IMR-90 (cell line): ENCODE data around the gene CCDC175. TPM values are rescaled to one million over a fixed set of nuclear protein-coding genes. Genes with fewer than 3 reads are reported as not detected.

Experiments
- ATAC-seq: fragments of 200-7000 bp; cut with Tn5 transposase; 2 replicates; pipeline ENCODE4 v1.9.1; 2020; ENCODE audit warnings: low read depth, mild to moderate bottlenecking, moderate library complexity
- BruUV-seq: library from RNA; stranded (reverse); fragments of 400-500 nt; replicated peaks from 2 replicates; lab custom pipeline; 2021; lab: Mats Ljungman, UMichigan
- CTCF ChIA-PET: fragments of 300-600 bp; formaldehyde crosslinking; extraction: SDS; loops from one replicate; lab custom pipeline; 2021; ENCODE audit warnings: antibody characterized with exemption; lab: Yijun Ruan, JAX
- POLR2A ChIA-PET: fragments of 300-600 bp; sonication (Branson Sonifier 250); formaldehyde crosslinking; loops from one replicate; lab custom pipeline; 2022; ENCODE audit warnings: antibody characterized with exemption; ENCODE audit not compliant: unreplicated experiment; lab: Charles Lee
- DNase-seq: peaks from one replicate; pipeline ENCODE4 v3.0.0; 2013
- H2AFZ ChIP-seq: replicated peaks from 2 replicates; pipeline ENCODE3; 2013; ENCODE audit warnings: low read length, mild to moderate bottlenecking; ENCODE audit not compliant: poor library complexity
- H2AK5ac ChIP-seq: 2 replicates; pipeline ENCODE4 v1.6.1; 2013; ENCODE audit warnings: low read depth, low read length, inconsistent platforms
- H2AK9ac ChIP-seq: replicated peaks from 2 replicates; pipeline ENCODE3; 2013; ENCODE audit warnings: mild to moderate bottlenecking, low read depth, low read length, moderate library complexity; ENCODE audit not compliant: poor library complexity
- H2BK120ac ChIP-seq: 2 replicates; pipeline ENCODE4 v1.6.1; 2013; ENCODE audit warnings: low read depth, low read length, inconsistent platforms
- H2BK15ac ChIP-seq: 3 replicates; pipeline ENCODE4 v1.6.1; 2013; ENCODE audit warnings: low read depth, low read length, inconsistent platforms
- H2BK20ac ChIP-seq: 2 replicates; pipeline ENCODE4 v1.6.1; 2013; ENCODE audit warnings: low read depth, mild to moderate bottlenecking, inconsistent platforms, low read length, moderate library complexity
- H2BK5ac ChIP-seq: 2 replicates; pipeline ENCODE4 v1.6.1; 2013; ENCODE audit warnings: mild to moderate bottlenecking, low read depth, low read length, inconsistent platforms; ENCODE audit not compliant: poor library complexity, severe bottlenecking
- H3K14ac ChIP-seq: replicated peaks from 2 replicates; pipeline ENCODE4 v1.6.1; 2013; ENCODE audit warnings: low read depth, low read length, inconsistent platforms
- H3K18ac ChIP-seq: 2 replicates; pipeline ENCODE4 v1.6.1; 2013; ENCODE audit warnings: low read depth, low read length, control low read depth
- H3K23ac ChIP-seq: 2 replicates; pipeline ENCODE4 v1.6.1; 2013; ENCODE audit warnings: low read depth, low read length, inconsistent platforms
- H3K27ac ChIP-seq: 2 replicates; pipeline ENCODE4 v1.5.1; 2013; ENCODE audit warnings: mild to moderate bottlenecking, control low read depth, low read length; ENCODE audit not compliant: insufficient read depth
- H3K27me3 ChIP-seq: 2 replicates; pipeline ENCODE4 v1.6.1; 2013; ENCODE audit warnings: low read length; ENCODE audit not compliant: control insufficient read depth, insufficient read depth
- H3K36me3 ChIP-seq: 2 replicates; pipeline ENCODE4 v1.6.1; 2013; ENCODE audit warnings: low read length, mixed read lengths; ENCODE audit not compliant: control insufficient read depth, insufficient read depth
- H3K4ac ChIP-seq: 2 replicates; pipeline ENCODE4 v1.6.1; 2013; ENCODE audit warnings: low read depth, low read length, inconsistent platforms
- H3K4me1 ChIP-seq: 2 replicates; pipeline ENCODE4 v1.6.1; 2013; ENCODE audit warnings: low read length, mixed read lengths; ENCODE audit not compliant: control insufficient read depth, insufficient read depth
- H3K4me2 ChIP-seq: 2 replicates; pipeline ENCODE4 v1.6.1; 2013; ENCODE audit warnings: low read depth, mild to moderate bottlenecking, control low read depth, low read length, moderate library complexity
- H3K4me3 ChIP-seq: 2 replicates; pipeline ENCODE4 v1.5.1; 2013; ENCODE audit warnings: low read depth, mild to moderate bottlenecking, control low read depth, low read length, moderate library complexity; ENCODE audit not compliant: insufficient read depth
- H3K56ac ChIP-seq: 2 replicates; pipeline ENCODE4 v1.6.1; 2013; ENCODE audit warnings: low read length, inconsistent platforms; ENCODE audit not compliant: insufficient read depth; ENCODE audit errors: extremely low read depth
- H3K79me1 ChIP-seq, 2 experiments: 2 replicates each; pipeline ENCODE4 v1.6.1; 2013; ENCODE audit warnings: low read length in 2 of 2, inconsistent platforms in 1 of 2, low read depth in 1 of 2
- H3K9ac ChIP-seq: 2 replicates; pipeline ENCODE4 v1.6.1; 2013; ENCODE audit warnings: low read depth, low read length, control low read depth
- H3K9me1 ChIP-seq: 2 replicates; pipeline ENCODE4 v1.6.1; 2013; ENCODE audit warnings: low read length, inconsistent platforms; ENCODE audit not compliant: insufficient read depth
- H3K9me3 ChIP-seq: 2 replicates; pipeline ENCODE4 v1.6.1; 2013; ENCODE audit warnings: low read length; ENCODE audit not compliant: control insufficient read depth, insufficient read depth
- H4K20me1 ChIP-seq: 2 replicates; pipeline ENCODE4 v1.6.1; 2013; ENCODE audit warnings: low read length, inconsistent platforms; ENCODE audit not compliant: insufficient read depth
- H4K5ac ChIP-seq: 2 replicates; pipeline ENCODE4 v1.6.1; 2013; ENCODE audit warnings: mild to moderate bottlenecking, low read depth, low read length, control low read depth
- H4K8ac ChIP-seq, 2 experiments: 2 replicates each; pipeline ENCODE4 v1.6.1; 2013; ENCODE audit warnings: low read depth in 2 of 2, low read length in 2 of 2, control low read depth in 1 of 2, inconsistent platforms in 1 of 2
- H4K91ac ChIP-seq: 2 replicates; pipeline ENCODE4 v1.6.1; 2013; ENCODE audit warnings: low read depth, low read length, inconsistent platforms; ENCODE audit not compliant: insufficient read depth
- BHLHE40 ChIP-seq: fragments of 150-350 bp; IDR thresholded peaks from 2 replicates; pipeline ENCODE4 v1.6.1; 2016; ENCODE audit warnings: mild to moderate bottlenecking, low read depth, low read length
- CEBPB ChIP-seq: IDR thresholded peaks from 2 replicates; pipeline ENCODE4 v1.6.1; 2012; ENCODE audit warnings: low read depth, low read length, improper control_type of control experiment
- CHD1 ChIP-seq: IDR thresholded peaks from 2 replicates; pipeline ENCODE4 v1.6.1; 2012; ENCODE audit warnings: low read depth, low read length, improper control_type of control experiment
- ELK1 ChIP-seq: fragments of 150-350 bp; IDR thresholded peaks from 2 replicates; pipeline ENCODE4 v1.6.1; 2016; ENCODE audit warnings: low read depth, mild to moderate bottlenecking, low read length, moderate library complexity, borderline replicate concordance
- FOS ChIP-seq: fragments of 150-350 bp; IDR thresholded peaks from 2 replicates; pipeline ENCODE4 v1.6.1; 2016; ENCODE audit warnings: low read depth, low read length
- MAFK ChIP-seq: IDR thresholded peaks from 2 replicates; pipeline ENCODE4 v1.6.1; 2012; ENCODE audit warnings: low read depth, low read length, improper control_type of control experiment
- MAZ ChIP-seq: IDR thresholded peaks from 2 replicates; pipeline ENCODE4 v1.6.1; 2012; ENCODE audit warnings: low read depth, mild to moderate bottlenecking, low read length, improper control_type of control experiment, moderate library complexity, borderline replicate concordance
- MXI1 ChIP-seq: IDR thresholded peaks from 2 replicates; pipeline ENCODE4 v1.6.1; 2012; ENCODE audit warnings: low read depth, mild to moderate bottlenecking, low read length, moderate library complexity, borderline replicate concordance
- NFE2L2 ChIP-seq: fragments of 150-350 bp; IDR thresholded peaks from 2 replicates; pipeline ENCODE4 v1.6.1; 2016; ENCODE audit warnings: low read depth, mild to moderate bottlenecking, low read length
- POLR2A ChIP-seq: IDR thresholded peaks from 2 replicates; pipeline ENCODE4 v1.6.1; 2012; ENCODE audit warnings: mild to moderate bottlenecking, low read depth, low read length
- RAD21 ChIP-seq: IDR thresholded peaks from 2 replicates; pipeline ENCODE4 v1.6.1; 2012; ENCODE audit warnings: low read length, improper control_type of control experiment
- RCOR1 ChIP-seq: IDR thresholded peaks from 2 replicates; pipeline ENCODE4 v1.6.1; 2012; ENCODE audit warnings: mild to moderate bottlenecking, low read length, improper control_type of control experiment; ENCODE audit not compliant: insufficient replicate concordance
- RFX5 ChIP-seq: IDR thresholded peaks from 2 replicates; pipeline ENCODE4 v1.8.0; 2012; ENCODE audit warnings: low read depth, mild to moderate bottlenecking, low read length, moderate library complexity
- SMC3 ChIP-seq: fragments of 150-350 bp; IDR thresholded peaks from 2 replicates; pipeline ENCODE4 v1.6.1; 2016; ENCODE audit warnings: low read depth, mild to moderate bottlenecking, antibody characterized with exemption, low read length, moderate library complexity
- USF2 ChIP-seq: fragments of 150-350 bp; IDR thresholded peaks from 2 replicates; pipeline ENCODE4 v1.6.1; 2017; ENCODE audit warnings: mild to moderate bottlenecking, antibody characterized with exemption, low read length, low read depth
- WGBS, 2 experiments: methylation state at CpG; one replicate each; pipeline versions ENCODE4 v1.1.5 to v1.1.7; 2013; ENCODE audit warnings: missing lambda C conversion rate in 2 of 2; ENCODE audit not compliant: insufficient read length in 1 of 2; ENCODE audit errors: extremely low coverage in 2 of 2; 5-methylcytosine and 5-hydroxymethylcytosine counted together
- dilution Hi-C: fragments of 300-500 bp; cut with HindIII; formaldehyde crosslinking; loops from one replicate; pipeline ENCODE4 v1.14.3; 2018; ENCODE audit warnings: low sequenced_read_pairs; ENCODE audit not compliant: unreplicated experiment
- in situ Hi-C: fragments of 300-500 bp; cut with MboI; formaldehyde crosslinking; loops from 3 replicates; pipeline ENCODE4 v1.14.3; 2019; ENCODE audit warnings: low sequenced_read_pairs, inconsistent platforms, mixed read lengths
- intact Hi-C: fragments of 100-400 bp; cut with micrococcal nuclease; formaldehyde crosslinking; loops from 2 replicates; pipeline ENCODE4 v1.10.0; 2022
- polyA plus RNA-seq, 3 experiments: library from polyadenylated mRNA; depleted of rRNA; stranded (reverse); fragments of >200 nt; gene quantifications; 2 replicates each; pipeline ENCODE4 v1.2.3, GENCODE V29; 2012; ENCODE audit warnings: low replicate concordance in 1 of 3
- total RNA-seq: library from RNA; depleted of rRNA; stranded (reverse); fragments of >200 nt; gene quantifications from 2 replicates; pipeline ENCODE4 v1.2.3, GENCODE V29; 2012

The CCDC175 gene
- total and polyA plus RNA-seq, 2 of the 4 experiments (the other 2 are of a cell fraction): not detected

- TF ChIP-seq NFE2L2: no peak
These were observed 69.4 kb downstream of the CCDC175 start (continued) for GRCh38 chr14:59507063-59507751.

GRCh38 chr14:59503256-59503655, 73.4 kb downstream of the CCDC175 start:
- H2BK20ac ChIP-seq: no peak overlapping the region
- CTCF ChIA-PET: interaction anchor here (2.8 kb wide), 1 partner anchor 73 kb away, joined by 8 read pairs; the partner anchor contains the start of gene CCDC175
- dilution Hi-C loops: no loop called here
- H3K27me3 ChIP-seq: no peaks in the 10 kb centered on the region
- no peak overlapping the region for H4K5ac ChIP-seq
- BruUV-seq: no TSS peak
- TF ChIP-seq RCOR1: no peak
- TF ChIP-seq ELK1: no peak
- no peak for TF ChIP-seq BHLHE40
- no peak for TF ChIP-seq USF2
- no peak for TF ChIP-seq POLR2A
- no peak for TF ChIP-seq CEBPB
- no peak for TF ChIP-seq FOS
- TF ChIP-seq CHD1: no peak
- TF ChIP-seq MXI1: no peak
- no peak for TF ChIP-seq RAD21
- no peak for TF ChIP-seq MAZ
- TF ChIP-seq RFX5: no peak
- no peak for TF ChIP-seq MAFK
- no peak for TF ChIP-seq NFE2L2
- no peak for TF ChIP-seq SMC3
- H3K9me1 ChIP-seq: no peaks in the 10 kb centered on the region
- no peak overlapping the region for H2BK5ac ChIP-seq
- no peak overlapping the region for H2AK5ac ChIP-seq
- no peaks in the 10 kb centered on the region for H3K4me1 ChIP-seq
- ATAC-seq (no peak), DNase-seq (no peak)
- H3K18ac ChIP-seq: no peak overlapping the region
- H3K14ac ChIP-seq: no peak overlapping the region
- no peak overlapping the region for H2BK120ac ChIP-seq
- H3K9ac ChIP-seq: no peak overlapping the region
- H4K8ac ChIP-seq: no peak overlapping the region
- no peak overlapping the region for H4K91ac ChIP-seq
- in situ Hi-C loops: no loop called here
- H2AFZ ChIP-seq: no peak overlapping the region
- POLR2A ChIA-PET: no interaction called here
- no CpG with 5 or more reads among the region's 4 CpGs for WGBS, 2 experiments
- no peak overlapping the region for H3K27ac ChIP-seq
- no peak overlapping the region for H2BK15ac ChIP-seq
- no peak overlapping the region for H3K23ac ChIP-seq
- H4K20me1 ChIP-seq: no peaks in the 10 kb centered on the region
- no peak overlapping the region for H2AK9ac ChIP-seq
- no peak overlapping the region for H3K4me2 ChIP-seq
- peaks cover 4 to 7% of the 10 kb centered on the region in 2 experiments; a peak in 2 of 4 replicates for H3K79me1 ChIP-seq
- intact Hi-C loops: no loop called here
- no peak overlapping the region for H3K56ac ChIP-seq
- H3K9me3 ChIP-seq: no peaks in the 10 kb centered on the region
- no peak overlapping the region for H3K4ac ChIP-seq
- H3K4me3 ChIP-seq: no peak overlapping the region
- peaks cover 14% of the 10 kb centered on the region for H3K36me3 ChIP-seq
